HG02571 (cell line): ENCODE measurements around the gene CARD10.
"Not testable (repeated sequence)": the region's sequence is repeated elsewhere in the genome, so short reads cannot be mapped to it uniquely, and the experiment has no call there.

Experiments
- ATAC-seq: cut with Tn5 transposase; IDR thresholded peaks from one replicate; pipeline ENCODE4 v1.9.1; 2021; ENCODE audit warnings: mild to moderate bottlenecking, moderate library complexity; ENCODE audit not compliant: unreplicated experiment

Gene CARD10

DNA sequence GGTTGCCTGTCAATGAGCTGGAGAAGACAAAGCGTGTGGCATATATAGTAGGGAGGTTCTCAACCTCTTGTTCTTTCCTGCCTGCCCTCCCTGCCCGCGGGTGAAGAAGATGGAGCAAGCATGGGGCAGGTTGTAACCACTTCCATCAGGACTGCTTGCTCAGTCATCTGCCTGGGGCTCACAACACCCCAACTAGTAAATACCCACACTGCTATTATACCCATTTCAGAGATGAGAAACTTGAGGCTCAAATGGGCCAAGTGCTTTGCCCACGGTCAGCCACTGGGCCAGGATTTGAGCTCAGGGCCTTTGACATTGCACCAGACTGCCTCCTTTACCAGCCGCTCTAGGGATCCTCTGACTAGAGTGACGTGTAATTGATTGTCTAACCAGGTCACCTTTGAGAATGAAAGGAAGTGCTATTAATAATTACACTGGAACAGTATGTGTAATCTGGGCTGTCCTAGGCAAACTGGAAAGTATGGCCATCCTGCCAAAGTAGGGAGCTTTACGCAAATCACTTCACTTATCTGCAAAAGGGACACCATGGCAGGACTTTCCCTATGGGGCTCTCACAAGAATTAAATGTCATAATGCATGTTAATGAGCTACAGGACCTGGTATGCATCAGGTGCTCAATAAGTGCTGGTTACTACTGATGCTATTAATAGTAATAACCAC, 38.2 kb upstream of the CARD10 start:
- no peak for ATAC-seq

DNA sequence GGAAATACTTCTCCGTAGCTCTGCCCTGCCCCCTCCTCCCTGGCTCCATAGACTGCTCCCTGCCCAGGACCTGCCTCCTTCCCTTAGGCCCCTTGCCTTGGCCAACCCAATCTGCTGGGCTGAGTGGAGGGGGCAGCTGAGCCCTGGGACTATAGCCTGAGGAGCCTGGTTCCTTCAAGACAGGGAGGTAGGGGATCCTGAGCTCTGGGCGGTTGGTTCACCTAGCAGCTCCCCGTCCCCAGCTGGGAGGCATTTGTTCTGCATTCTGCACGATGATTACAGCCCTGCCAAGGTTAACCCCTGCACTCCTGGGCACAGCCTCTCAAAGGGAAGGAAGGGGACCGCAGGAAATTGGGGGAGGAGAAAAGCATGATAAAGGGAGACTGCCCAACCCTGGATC, 37.5 kb upstream of the CARD10 start:
- no peak for ATAC-seq

DNA sequence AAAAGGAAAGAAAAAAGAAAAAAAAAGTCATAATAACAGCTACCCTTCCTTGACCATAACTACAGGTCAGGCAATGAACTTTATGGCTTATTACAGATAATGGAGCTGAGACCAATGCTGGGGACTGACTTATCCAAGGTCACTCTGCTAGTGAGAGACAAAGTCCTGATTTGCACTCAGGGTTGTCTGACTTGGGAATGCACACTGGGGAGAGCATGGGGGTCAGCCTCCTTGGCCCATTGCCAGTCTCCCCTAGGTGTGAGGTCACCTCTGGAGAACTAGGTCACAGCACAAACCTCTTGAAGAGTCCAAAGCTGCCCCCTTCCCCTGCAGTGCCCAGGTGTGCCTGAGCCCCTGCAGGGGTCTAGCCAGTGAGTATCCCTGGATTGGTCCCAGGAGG, 35.8 kb upstream of the CARD10 start:
- ATAC-seq = no peak

DNA sequence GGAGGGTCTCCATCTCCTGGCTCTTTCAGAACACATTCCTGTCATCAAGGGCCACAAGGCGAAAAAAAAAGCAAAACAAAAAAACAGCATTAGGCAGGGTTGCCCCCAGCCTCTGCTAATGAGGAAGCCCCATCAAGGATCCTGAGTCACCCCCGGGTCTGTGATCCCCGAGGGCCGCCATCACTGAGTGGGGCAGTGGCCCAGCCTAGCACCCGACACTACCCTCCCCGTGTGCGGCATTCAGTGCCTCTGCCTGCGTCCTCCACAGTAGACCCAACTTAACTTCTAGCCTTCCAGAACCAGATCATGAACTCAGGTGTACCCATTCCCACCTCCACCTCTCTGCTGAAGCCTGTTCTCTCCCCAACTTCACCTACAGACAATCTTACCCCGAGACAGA, 34.5 kb upstream of the CARD10 start:
- ATAC-seq = no peak

DNA sequence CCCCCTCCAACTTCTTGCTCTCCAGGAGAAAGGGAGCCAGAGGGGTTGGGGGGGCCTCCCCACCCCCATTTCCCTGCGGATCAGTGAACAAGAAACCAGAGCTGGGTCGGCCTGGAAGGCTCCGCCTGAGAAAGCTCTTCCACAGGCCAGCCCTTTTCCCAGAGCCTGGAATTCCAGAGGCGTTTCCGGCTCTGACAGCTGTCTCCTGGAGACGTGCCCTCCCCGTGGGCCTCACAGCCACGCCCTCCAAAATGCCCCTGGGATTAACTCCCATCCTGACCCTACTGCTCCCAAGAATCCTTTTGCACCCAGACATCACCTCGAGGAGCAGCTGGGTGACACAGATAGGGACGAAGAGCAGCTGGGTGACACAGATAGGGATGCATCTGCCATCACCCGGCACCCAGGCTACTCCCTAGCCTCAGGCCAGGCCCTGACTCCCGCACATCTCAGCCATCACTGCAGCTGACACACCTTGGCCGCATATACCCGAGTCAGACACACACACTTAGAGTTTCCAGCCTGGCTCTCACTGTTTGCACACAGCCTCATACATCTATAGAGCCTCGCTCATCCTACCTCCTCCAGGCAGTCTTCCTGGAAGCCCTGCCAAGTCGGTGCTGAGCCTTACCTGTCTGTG, 33.4 kb upstream of the CARD10 start:
- no peak for ATAC-seq

DNA sequence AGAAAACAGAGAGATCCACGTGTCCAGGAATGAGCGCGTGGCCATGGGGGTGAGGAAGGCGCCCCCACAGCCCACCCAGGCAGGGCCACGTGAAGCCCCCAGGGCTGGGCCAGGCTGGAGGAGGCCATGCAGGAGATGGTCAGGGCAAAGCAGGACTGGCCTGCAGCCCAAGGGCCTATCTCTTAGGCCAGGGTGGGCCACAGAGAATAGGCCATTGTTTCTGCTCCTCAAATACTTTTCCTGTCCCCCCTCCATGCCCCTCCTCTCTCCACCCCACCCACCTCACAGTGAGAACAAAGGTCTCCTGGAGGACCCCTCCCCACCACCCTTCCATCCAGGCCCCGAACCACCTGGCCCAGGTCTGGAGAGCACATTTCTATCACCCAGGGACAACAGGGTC, 32.8 kb upstream of the CARD10 start:
- no peak for ATAC-seq

DNA sequence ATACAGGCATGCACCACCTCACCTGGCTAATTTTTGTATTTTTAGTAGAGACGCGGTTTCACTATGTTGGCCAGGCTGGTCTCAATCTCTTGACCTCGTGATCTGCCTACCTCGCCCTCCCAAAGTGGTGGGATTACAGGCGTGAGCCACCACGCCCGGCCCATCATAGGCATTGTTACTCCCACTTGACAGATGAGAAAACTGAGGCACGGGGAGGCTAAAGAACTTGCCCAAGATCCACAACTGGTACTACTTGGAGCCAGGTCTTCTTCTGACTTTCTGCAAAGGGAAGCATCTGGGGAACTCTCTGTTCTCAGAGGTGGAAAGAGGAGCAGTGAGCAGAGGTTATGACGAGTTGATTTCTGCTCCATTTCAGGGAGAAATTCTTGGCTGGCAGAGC, 31.7 kb upstream of the CARD10 start:
- not testable (repeated sequence) for ATAC-seq

DNA sequence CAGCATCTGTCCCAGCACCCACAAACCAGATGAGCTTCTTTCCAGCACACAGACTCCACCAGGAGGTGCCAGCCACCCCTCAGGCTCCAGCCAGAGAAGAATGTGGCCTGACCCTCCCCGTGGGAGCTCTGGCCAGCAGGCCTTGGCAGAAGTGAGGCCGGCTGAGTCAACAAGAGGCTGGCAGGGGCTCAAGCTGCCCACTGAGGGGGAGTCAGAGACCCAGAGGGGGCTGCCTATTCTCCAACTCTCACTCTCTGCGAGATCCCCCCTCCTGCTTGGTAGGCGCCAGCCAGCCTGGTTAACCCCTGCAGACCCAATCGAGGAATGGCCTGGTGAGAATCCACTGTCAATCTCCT, 30.5 kb upstream of the CARD10 start:
- ATAC-seq = no peak

DNA sequence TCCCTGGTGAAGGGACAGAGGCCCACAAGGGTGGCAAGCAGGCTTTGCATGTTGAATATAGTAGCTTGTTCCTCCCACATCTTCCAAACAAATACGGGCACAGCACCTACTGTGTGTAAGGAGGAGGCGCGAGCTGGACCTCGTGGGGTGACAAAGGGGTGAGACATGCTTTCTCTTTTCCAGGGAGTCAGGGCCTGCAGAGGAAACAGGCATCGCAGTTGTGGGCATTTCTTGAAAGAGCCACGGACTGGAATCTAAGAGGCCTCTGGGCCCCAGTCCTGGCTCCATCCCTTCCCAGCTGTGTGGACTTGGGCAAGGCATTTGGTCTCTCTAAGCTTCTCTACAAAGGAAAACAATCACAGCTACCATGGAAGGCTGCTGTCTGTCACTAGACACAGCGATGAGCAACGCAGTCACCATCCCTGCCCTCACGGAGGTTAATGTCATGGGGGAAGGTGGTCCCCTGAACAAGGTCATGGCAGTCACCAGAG, 28.1 kb upstream of the CARD10 start:
- no peak for ATAC-seq

DNA sequence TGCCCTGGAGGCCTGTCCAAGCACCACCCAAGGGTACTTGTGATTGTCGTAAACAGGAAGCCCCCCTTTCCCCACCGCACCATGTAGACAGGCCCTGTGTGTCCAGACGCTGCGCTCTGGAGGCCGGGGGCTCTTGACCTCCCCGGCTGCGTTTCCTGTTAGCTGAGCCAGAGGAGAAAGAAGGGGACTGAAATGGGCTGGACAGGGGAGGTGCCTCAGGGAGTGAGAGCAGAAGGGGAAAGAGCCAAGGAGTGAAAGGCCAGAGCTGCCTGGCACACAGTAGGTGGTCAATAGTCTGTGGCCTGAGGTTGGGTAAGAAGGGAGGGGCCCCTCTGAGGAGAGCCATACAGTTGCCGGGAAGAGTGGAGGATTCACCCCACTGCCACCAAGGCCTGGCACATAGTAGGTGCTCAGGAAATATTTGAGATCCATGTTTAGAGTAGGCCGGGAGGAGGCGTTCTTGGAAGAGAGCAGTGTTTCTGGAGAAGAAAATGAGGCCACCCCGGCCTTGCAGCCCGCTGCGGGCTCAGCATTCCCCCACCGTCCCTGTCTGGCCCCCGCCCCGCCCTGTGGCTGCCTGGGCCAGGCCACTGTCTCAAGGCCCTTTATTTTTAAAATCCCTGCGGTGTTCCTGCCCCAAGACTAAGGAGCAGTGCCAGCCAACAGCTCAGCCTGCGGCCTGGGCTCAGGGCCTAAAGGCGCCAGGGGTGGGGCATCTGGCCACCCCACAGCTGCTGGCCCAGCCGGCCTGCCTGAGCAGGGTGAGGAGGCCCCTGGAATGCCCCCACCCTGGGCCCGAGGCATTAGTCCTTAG, 27.4 kb upstream of the CARD10 start:
- no peak for ATAC-seq

DNA sequence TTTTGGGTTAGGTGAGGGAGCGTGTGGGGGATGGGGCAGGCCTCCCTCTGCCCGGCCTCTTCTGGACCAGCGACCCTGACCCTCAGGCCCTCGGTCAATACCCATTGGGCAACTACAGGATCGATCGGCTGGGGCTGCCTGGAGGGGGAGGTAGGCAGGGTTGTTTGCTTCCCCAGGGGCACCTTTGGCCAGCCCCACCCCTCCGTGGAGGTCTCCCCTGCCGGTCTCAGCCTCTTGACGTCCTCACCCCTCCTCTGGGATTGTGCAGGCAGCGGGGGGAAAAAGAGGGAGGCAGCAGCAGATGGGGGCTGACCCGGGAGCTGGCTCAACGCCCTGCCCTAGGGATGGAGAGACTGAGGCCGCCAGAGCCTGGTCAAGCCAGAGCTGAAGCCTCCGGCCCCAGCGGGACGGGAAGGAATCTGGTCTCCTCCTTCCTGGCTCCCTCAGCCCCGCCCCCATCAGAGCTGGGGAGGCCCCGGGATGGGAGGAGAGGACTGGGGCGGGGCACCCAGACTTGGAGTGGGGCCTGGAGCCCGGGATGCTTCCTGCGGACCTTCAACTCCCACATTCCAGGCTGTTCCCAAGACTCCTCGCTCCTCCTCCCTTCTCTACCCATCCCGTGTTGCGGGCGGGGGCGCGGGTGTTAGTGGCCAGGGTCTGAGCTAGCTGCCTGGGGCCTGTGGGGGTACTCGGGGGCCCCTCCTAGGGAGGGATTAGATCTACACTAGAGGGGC, 26.7 kb upstream of the CARD10 start:
- no peak for ATAC-seq

DNA sequence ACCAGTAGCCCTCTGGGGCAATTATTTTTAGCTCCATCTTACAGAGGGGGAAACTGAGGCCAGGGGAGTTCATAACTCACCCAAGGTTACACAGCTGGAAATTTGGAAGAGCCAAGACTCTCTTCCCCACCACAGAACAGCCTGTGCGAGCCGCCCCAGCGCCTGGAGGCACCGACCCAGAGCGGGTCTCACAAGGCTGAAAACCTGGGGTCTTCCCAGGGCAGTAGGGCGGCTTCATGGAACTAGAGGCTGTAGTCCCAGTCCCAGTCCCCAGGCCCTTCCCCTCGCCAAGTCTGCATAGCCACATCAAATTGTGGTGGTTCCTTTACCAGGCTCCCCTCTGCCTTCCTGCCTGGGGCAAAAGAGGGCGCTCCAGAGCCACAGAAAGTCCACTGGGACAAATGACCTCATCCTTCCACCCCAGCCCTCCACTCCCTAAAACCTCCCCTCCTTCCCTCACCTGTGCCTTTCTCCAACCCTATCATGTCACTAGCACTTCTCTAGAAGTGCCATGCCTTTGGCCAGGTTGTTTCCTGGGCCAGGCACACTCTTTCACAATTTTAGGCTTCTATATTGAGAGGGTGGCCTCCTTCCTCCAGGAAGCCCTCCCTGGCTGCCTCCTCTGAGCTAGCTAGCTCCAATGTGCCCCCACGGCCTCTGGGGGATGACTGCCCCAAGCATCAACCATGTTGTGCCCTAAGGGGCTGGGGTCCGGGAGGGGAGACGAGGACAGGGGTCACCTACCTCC, 25.9 kb upstream of the CARD10 start:
- no peak for ATAC-seq

DNA sequence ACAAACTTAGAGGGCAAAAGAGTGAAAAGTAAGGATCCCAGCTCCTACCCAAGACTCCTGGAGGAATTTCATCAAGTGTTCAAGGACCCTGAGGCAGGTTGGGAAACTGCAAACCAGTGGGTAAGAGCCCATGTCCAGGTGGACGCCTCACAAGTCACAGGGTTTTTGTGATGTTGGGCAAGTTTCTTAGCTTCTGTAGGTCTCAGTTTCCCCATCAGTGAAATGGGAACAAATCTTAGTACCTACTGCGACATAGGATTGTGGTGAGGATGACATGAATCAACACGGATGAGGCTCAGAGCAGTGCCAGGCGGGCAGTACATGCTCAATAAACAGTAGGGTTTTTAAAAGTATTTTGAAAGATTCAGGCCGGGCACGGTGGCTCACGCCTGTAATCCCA, 23.7 kb upstream of the CARD10 start:
- ATAC-seq = no peak

DNA sequence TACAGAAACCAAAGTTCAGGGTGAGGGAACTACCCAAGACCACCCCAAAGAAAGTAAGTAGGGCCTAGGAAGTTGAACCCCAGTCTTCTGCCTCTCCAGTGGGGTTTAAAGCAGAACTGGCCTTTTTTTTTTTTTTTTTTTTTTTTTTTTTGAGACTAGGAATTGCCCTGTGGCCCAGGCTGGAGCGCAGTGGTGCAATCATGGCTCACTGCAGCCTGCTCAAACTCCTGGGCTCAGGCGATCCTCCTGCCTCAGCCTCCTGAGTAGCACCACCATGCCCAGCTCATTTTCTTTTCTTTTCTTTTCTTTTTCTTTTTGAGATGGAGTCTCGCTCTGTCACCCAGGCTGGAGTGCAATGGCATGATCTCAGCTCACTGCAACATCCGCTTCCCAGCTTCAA, 23.2 kb upstream of the CARD10 start:
- not testable (repeated sequence) for ATAC-seq

DNA sequence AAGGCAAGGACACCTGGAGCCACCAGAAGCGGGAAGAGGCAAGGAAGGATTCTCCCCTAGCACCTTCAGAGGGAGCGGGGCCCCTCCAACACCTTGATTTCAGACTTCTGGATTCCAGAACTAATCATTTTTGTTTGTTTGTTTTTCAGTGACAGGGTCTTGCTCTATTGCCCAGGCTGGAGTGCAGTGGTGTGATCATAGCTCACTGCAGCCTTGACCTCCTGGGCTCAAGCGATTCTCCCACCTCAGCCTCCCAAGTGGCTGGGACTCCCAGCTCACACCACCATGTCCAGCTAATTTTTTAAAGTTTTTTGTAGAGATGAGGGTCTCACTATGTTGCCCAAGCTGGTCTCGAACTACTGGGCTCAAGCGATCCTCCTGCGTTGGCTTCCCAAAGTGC, 20.6 kb upstream of the CARD10 start:
- ATAC-seq = not testable (repeated sequence)

DNA sequence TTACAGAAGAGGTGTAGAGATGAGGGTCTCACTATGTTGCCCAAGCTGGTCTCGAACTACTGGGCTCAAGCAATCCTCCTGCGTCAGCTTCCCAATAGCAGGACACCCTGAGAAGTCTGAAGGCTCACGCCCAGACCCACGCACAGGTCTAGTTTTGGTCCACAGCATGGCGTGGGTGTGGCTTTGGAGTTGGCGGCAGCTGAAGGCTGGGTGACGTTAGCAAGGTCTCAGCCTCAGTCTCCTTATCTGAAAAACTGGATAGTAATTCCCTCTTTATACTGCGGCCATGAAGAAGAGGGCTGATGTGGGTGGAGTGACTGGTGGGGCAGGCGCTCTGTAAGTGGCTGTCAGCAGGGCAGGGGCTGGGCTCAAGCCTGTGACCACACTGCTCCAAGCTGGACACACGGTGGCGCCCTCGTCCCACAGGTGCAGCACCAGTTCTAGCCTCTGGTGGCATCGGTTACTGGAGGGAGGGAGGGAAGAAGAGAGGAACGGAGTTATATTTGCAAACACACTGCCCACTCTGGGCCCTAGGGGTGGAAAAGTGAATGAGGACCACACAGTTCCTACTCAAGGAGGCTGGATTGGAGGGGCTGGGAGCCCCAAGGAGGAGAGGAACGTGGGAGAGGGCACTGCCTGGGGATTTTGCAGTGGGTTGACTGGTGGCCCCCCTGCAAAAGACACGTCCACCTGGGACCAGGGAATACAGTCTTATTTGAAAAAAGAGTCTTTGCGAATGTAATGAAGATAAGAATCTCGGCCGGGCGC, 19.6 kb upstream of the CARD10 start:
- no peak for ATAC-seq

DNA sequence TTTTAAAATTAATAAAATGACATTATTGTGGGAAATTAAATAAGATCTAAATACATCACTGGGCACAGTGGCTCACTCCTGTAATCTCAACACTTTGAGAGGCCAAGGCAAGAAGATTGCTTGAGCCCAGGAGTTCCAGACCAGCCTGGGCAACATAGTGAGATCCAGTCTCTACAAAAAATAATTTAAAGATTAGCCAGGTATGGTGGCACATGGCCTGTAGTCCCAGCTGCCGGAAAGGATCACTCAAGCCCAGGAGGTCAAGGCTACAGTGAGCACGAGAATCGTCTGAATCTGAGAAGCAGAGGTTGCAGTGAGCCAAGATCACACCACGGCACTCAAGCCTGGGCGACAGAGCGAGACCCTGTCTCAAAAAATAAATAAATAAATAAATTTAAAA, 15.9 kb upstream of the CARD10 start:
- ATAC-seq = no peak

DNA sequence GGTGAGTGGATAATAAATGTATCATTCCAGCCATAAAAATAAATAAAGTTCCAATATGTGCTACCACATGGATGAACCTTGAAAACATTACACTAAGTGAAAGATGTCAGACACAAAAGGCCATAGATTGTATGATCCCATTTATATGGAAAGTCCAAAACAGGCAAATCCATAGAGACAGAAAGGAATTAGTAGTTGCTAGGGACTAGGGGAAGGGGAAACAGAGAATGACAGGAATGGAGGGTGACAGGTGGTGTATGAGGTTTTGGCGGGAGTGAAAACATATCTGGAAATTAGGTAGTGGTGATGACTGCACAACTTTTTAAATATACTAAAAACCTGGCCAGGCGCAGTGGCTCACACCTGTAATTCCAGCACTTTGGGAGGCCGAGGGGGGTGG, 15.2 kb upstream of the CARD10 start:
- ATAC-seq = no peak

DNA sequence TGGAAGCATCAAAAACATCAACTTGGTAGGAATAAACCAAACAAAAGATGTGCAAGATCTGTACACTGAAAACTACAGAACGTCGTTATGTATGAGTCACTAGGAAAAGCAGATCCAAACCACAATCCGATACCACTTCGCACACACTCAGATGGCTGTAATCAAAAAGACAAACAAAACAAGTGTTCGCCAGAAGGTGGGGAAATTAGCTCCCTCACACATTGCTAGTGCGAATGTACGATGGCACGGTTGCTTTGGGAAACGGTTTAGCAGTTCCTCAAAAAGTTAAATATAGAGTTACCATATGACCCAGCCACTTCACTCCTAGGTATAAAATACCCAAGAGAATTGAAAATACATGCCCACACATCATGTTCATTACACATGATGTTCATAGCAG, 14.8 kb upstream of the CARD10 start:
- ATAC-seq = no peak
